Adipocyte (in vitro differentiated cells): ENCODE results near the gene NOC3L.
A peak's percentile ranks its signal among the peaks of the same experiment; 100 is the strongest.

Experiments used
- DNase-seq: peaks from one replicate; pipeline ENCODE4 v3.0.0-alpha.2; 2015; ENCODE audit warnings: low read depth
- H3K27me3 ChIP-seq: replicated peaks from 2 replicates; pipeline ENCODE4 v1.7.0; 2013; ENCODE audit warnings: mild to moderate bottlenecking, low read length, moderate library complexity; ENCODE audit not compliant: control insufficient read depth, insufficient read depth
- H3K36me3 ChIP-seq: 2 replicates; pipeline ENCODE4 v1.7.0; 2013; ENCODE audit warnings: low read length, mild to moderate bottlenecking, moderate library complexity; ENCODE audit not compliant: control insufficient read depth, insufficient read depth, severe bottlenecking
- H3K4me1 ChIP-seq: 2 replicates; pipeline ENCODE4 v1.7.0; 2013; ENCODE audit warnings: mild to moderate bottlenecking, low read length, moderate library complexity; ENCODE audit not compliant: control insufficient read depth, insufficient read depth
- H3K4me3 ChIP-seq: 2 replicates; pipeline ENCODE4 v1.7.0; 2013; ENCODE audit warnings: mild to moderate bottlenecking, low read length, moderate library complexity
- H3K9ac ChIP-seq: 2 replicates; pipeline ENCODE4 v1.7.0; 2013; ENCODE audit warnings: mild to moderate bottlenecking, low read length, moderate library complexity
- H3K9me3 ChIP-seq: 2 replicates; pipeline ENCODE4 v1.7.0; 2013; ENCODE audit warnings: mild to moderate bottlenecking, low read length, moderate library complexity; ENCODE audit not compliant: control insufficient read depth

The NOC3L gene, protein sequence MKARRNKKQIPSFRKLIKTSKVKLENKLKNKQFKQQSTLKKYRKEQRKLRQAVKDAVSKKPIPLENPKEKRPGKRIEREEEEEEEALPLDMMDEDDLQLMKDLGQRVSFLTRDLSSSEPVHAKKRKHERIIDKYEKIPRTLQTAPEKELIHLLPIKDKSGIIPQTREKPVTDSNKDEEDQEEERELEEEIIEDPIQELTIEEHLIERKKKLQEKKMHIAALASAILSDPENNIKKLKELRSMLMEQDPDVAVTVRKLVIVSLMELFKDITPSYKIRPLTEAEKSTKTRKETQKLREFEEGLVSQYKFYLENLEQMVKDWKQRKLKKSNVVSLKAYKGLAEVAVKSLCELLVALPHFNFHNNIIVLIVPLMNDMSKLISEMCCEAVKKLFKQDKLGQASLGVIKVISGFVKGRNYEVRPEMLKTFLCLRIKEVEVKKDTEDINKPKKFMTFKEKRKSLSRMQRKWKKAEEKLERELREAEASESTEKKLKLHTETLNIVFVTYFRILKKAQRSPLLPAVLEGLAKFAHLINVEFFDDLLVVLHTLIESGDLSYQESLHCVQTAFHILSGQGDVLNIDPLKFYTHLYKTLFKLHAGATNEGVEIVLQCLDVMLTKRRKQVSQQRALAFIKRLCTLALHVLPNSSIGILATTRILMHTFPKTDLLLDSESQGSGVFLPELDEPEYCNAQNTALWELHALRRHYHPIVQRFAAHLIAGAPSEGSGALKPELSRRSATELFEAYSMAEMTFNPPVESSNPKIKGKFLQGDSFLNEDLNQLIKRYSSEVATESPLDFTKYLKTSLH

GRCh38 chr10:94362360-94363250, at the start of gene NOC3L:
Gene NOC3L, minus strand, starts transcription at chr10:94362939. Its CDS starts 101 bp downstream, at chr10:94362838.
- peaks cover 17% of the 10 kb centered on the region for H3K4me1 ChIP-seq
- H3K9ac ChIP-seq: peak within 1 kb of the TSS; percentile 98
- H3K36me3 ChIP-seq: peaks cover 4% of the 10 kb centered on the region
- peak within 1 kb of the TSS; percentile 99 for H3K4me3 ChIP-seq
- peak; percentile 99 for DNase-seq
- H3K9me3 ChIP-seq: no peaks in the 10 kb centered on the region
- H3K27me3 ChIP-seq: no peaks in the 10 kb centered on the region

GRCh38 chr10:94412449-94412848, 49.7 kb upstream of the NOC3L start:
- DNase-seq: peak; percentile 84
- no peaks in the 10 kb centered on the region for H3K36me3 ChIP-seq
- H3K9me3 ChIP-seq: no peaks in the 10 kb centered on the region

DNA sequence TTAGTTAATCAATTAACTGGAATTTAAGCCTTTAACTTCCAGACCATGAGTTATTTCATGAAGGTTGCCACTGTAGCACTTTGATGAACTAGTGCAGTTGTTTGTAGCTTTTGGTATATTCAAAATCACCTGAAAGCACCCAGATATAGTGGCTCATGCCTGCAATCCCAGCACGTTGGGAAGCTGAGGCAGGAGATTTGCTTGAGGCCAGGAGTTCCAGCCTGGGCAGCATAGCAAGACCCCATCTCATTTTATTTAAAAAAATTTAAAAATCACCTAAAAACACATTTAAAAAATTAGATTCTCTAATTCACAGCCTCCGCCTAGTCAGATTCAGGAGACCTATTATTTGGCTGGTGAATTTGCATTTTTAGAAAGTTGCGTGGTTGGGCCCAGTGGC, 48.6 kb upstream of the NOC3L start:
- Histone ChIP-seq H3K9ac (no peak overlapping the region), H3K4me1 (peaks cover 9% of the 10 kb centered on the region), H3K4me3 (no peak overlapping the region), H3K27me3 (no peaks in the 10 kb centered on the region), H3K36me3 (no peaks in the 10 kb centered on the region), H3K9me3 (no peaks in the 10 kb centered on the region)
- no peak for DNase-seq

More at GRCh38 chr10:94412449-94412848, 49.7 kb upstream of the NOC3L start:
- peaks cover 9% of the 10 kb centered on the region for H3K4me1 ChIP-seq
- no peaks in the 10 kb centered on the region for H3K27me3 ChIP-seq
- no peak overlapping the region for H3K9ac ChIP-seq
- H3K4me3 ChIP-seq: no peak overlapping the region

DNA sequence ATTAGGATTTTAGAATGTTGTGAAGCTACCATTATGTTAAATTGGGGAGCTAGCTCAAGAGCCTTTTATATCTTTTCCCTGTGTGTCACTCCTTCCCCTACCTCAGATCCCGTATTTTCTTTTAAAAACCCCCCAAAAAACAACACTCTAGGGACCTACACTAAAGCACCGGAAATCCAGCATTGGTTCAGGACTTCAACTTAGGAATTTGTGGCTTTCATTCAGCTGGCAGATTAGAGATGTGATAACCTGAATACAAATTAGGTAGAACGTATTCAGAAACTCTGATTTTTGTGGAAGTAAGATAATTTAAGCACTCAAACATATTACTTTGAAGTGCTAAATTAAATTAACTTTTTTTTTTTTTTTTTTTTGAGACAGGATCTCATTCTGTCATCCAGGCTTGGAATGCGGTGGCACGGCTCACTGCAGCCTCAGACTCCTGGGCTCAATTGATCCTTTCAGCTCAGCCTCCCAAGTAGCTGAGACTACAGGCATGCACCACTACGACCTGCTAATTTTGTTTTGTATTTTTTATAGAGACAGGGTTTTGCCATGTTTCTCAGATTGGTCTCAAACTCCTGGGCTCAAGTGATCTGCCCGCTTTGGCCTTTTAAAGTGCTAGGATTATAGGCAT, 46.4 kb upstream of the NOC3L start:
- Histone ChIP-seq H3K27me3 (no peaks in the 10 kb centered on the region), H3K4me1 (peaks cover 20% of the 10 kb centered on the region), H3K36me3 (no peaks in the 10 kb centered on the region), H3K9ac (no peak overlapping the region), H3K4me3 (no peak overlapping the region), H3K9me3 (no peaks in the 10 kb centered on the region)
- no peak for DNase-seq

DNA sequence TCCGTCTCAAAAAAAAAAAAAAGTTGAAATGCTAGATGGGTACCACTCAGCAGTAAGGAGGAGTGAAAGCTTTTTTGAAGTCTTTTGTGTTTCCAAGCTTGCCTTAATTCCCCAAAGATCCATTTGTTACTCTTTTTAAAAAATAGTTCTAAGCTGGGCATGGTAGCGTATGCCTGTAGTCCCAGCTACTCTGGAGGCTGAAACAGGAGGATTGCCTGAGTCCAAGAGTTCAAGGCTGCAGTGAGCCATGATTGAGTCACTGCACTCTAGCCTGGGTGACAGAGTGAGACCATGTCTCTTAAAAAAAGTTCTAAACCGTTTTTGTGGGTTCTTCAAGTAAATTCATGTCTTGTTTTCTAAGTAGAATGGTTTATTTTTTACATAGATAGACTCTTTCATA, 44.9 kb upstream of the NOC3L start:
- Histone ChIP-seq H3K9me3 (no peaks in the 10 kb centered on the region), H3K36me3 (no peaks in the 10 kb centered on the region), H3K4me1 (peaks cover 17% of the 10 kb centered on the region), H3K27me3 (no peaks in the 10 kb centered on the region), H3K9ac (no peak overlapping the region), H3K4me3 (no peak overlapping the region)
- DNase-seq: no peak

DNA sequence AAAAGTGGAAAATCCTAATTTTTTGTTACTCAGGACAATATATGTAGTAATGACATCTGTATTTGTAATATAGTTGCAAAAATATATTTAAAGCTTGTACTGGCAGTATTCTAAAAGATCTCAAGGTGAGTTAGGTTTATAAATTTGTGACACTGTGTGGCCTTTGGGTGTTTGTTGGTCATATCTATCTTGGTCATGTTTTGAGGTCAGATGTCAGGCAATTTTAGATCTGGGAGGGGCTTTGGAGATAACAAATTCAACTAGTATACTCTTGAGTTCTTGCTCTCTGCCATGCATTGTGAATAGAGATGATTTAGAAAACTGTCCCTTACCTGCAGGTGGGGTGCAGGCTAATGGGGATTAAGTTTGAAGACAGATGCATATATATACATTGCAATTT, 42.7 kb upstream of the NOC3L start:
- H3K9ac ChIP-seq: no peak overlapping the region
- H3K9me3 ChIP-seq: no peaks in the 10 kb centered on the region
- no peaks in the 10 kb centered on the region for H3K27me3 ChIP-seq
- H3K4me3 ChIP-seq: peak overlapping the region; percentile 99
- no peak for DNase-seq
- no peaks in the 10 kb centered on the region for H3K36me3 ChIP-seq
- peaks cover 15% of the 10 kb centered on the region for H3K4me1 ChIP-seq

DNA sequence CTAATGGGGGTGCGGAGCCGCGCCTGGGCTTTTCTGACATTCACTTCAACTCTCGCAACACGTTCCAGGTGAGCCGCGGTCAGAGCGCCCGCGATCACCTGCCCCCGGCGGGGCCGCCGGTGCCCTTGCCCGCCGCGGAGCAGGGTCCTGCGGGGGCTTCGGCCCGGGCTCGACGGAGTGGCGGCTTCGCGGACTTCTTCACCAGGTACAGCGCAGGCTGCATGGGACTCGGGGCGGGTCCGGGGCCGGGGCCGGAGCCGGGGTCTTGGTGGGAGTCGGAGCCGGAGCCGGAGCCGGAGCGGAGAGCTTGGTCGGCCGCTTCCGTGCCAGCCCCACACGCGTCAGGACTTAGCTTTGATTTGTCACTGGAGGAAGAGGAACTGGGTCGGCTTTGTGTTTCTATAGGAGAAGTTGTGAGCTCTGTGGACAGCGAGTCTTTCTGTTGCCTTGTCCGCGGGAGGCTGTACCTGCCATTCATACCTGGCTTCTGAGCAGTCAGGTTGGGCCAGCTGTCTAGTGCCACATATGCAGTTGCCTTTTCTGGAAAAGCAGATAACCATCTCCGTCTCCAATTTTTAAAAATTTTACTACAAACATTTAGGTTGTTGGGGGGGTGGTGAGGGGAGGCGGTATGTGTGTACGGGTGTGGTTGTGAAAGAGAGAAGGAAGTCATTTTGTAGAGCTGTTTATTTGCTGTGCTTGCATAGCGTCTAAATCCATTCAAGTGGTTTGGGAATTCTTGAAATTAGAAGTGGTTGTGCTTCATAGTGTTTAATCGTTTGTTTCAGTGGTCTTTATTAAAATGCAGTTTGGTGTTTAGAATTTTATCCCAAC, 40.9 kb upstream of the NOC3L start:
- Histone ChIP-seq H3K9me3 (no peaks in the 10 kb centered on the region), H3K4me1 (peaks cover 11% of the 10 kb centered on the region), H3K9ac (peak overlapping the region; percentile 92), H3K36me3 (no peaks in the 10 kb centered on the region), H3K27me3 (no peaks in the 10 kb centered on the region), H3K4me3 (peak overlapping the region; percentile 99)
- peak; percentile 85 for DNase-seq

GRCh38 chr10:94402843-94403379, 40.2 kb upstream of the NOC3L start:
- peak; percentile 80 for DNase-seq
- Histone ChIP-seq H3K27me3 (no peaks in the 10 kb centered on the region), H3K9ac (peak overlapping the region; percentile 92), H3K36me3 (no peaks in the 10 kb centered on the region), H3K4me3 (peak overlapping the region; percentile 99), H3K9me3 (no peaks in the 10 kb centered on the region), H3K4me1 (peaks cover 11% of the 10 kb centered on the region)

DNA sequence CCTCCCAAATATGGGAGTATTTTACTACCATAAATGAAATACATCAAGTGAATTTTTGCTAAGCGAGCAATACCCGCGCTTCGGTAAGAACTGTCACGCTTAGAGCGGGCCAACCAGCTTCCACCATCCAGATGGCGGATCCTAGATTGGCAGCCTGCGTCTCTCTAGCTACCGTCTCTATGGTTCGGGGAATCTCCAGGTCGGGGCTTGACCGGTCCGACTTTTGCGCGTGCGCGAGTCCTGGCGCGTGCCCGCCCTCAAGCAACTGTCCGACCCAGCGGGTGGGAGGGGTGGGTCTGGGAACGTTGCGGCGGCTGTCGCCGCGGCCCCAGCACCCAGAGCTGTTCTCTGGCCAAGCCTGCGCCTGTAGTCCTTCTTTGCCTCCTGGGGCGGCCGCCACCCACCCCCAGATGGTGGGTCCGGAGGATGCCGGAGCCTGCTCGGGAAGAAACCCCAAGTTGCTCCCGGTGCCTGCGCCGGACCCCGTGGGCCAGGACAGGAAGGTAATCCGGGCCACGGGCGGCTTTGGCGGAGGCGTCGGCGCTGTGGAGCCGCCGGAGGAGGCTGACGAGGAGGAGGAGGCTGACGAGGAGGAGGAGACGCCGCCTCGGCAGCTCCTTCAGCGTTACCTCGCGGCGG, 39.6 kb upstream of the NOC3L start, which contains the start of gene TBC1D12:
Gene TBC1D12, plus strand, starts transcription at position 338 of the 639 bp plus-strand sequence. Its CDS starts 73 bp downstream, at position 411.
- Histone ChIP-seq H3K4me1 (peaks cover 11% of the 10 kb centered on the region), H3K36me3 (no peaks in the 10 kb centered on the region), H3K9ac (peak within 1 kb of the TSS; percentile 92), H3K4me3 (peak within 1 kb of the TSS; percentile 99), H3K9me3 (no peaks in the 10 kb centered on the region), H3K27me3 (no peaks in the 10 kb centered on the region)
- peak; percentile 98 for DNase-seq
